ENCODE measurements around the gene MPG.
A peak's percentile ranks its signal among the peaks of the same experiment; 100 is the strongest.

Gene MPG

GRCh38 chr16:53346-54236 is 24.4 kb upstream of the MPG start, which contains the start of the genes POLR3K and SNRNP25:
Gene POLR3K (minus strand): TSS chr16:53608. CDS start chr16:53586, 22 bp downstream.
Gene SNRNP25 (plus strand): TSS chr16:53828. CDS start chr16:54017, 189 bp downstream.
- no peak for TF ChIP-seq CTCF (IDR thresholded peaks at IDR 0.05; ENCODE audit: control extremely low read depth, extremely low read depth, low read depth, missing control alignments)
- POLR2A ChIA-PET, result no interaction called here
- CTCF ChIA-PET, result interaction anchor here (0.8 to 3.0 kb wide), 5 partner anchors 11 to 115 kb away, joined by 3 to 20 read pairs (median 5); no protein-coding TSS in a partner anchor
- DNase-seq (ENCODE audit: extremely low spot score), result peak; percentile 99

- TF ChIP-seq CTCF (IDR thresholded peaks at IDR 0.05; ENCODE audit: control extremely low read depth, extremely low read depth, low read depth, missing control alignments), result no peak
- DNase-seq (ENCODE audit: extremely low spot score), result no peak
- POLR2A ChIA-PET, result no interaction called here
- CTCF ChIA-PET, result interaction anchor here (1.7 to 3.0 kb wide), 2 partner anchors 11 to 42 kb away, joined by 17 to 20 read pairs; no protein-coding TSS in a partner anchor
Measured at GRCh38 chr16:54237-54581, 23.8 kb upstream of the MPG start.

GRCh38 chr16:55571-56136 is 22.4 kb upstream of the MPG start:
- TF ChIP-seq CTCF (IDR thresholded peaks at IDR 0.05; ENCODE audit: control extremely low read depth, extremely low read depth, low read depth, missing control alignments), result no peak
- no peak for DNase-seq (ENCODE audit: extremely low spot score)
- ChIA-PET POLR2A (no interaction called here), CTCF (interaction anchor here (2.4 to 32.8 kb wide), 2 partner anchors 10 to 35 kb away, joined by 21 to 701 read pairs; no protein-coding TSS in a partner anchor)

- CTCF ChIA-PET, result interaction anchor here (2.4 to 32.8 kb wide), 3 partner anchors 9 to 34 kb away, joined by 14 to 701 read pairs (median 21); partner anchors contain the start of gene RHBDF1
- no peak for TF ChIP-seq CTCF (IDR thresholded peaks at IDR 0.05; ENCODE audit: control extremely low read depth, extremely low read depth, low read depth, missing control alignments)
- no peak for DNase-seq (ENCODE audit: extremely low spot score)
- POLR2A ChIA-PET, result no interaction called here
Measured at GRCh38 chr16:56231-56927, 21.6 kb upstream of the MPG start.

- ChIA-PET POLR2A (no interaction called here), CTCF (interaction anchor here (2.4 to 32.8 kb wide), 3 partner anchors 8 to 33 kb away, joined by 14 to 701 read pairs (median 21); partner anchors contain the start of gene RHBDF1)
- TF ChIP-seq CTCF (IDR thresholded peaks at IDR 0.05; ENCODE audit: control extremely low read depth, extremely low read depth, low read depth, missing control alignments), result no peak
- DNase-seq (ENCODE audit: extremely low spot score), result no peak
Measured at GRCh38 chr16:57711-58110, 20.3 kb upstream of the MPG start.

All from GM10248 (cell line).